Hematopoietic multipotent progenitor cell treated with erythropoietin and hydrocortisone succinate and interleukin-3 and kit ligand, for 8 days (in vitro differentiated cells): ENCODE results near the gene NELL1.
"Not testable (repeated sequence)": the region's sequence is repeated elsewhere in the genome, so short reads cannot be mapped to it uniquely, and the experiment has no call there.

ENCODE experiments used
- DNase-seq: peaks from one replicate; pipeline ENCODE4 v3.0.0-alpha.2; 2015

NELL1 gene

GRCh38 chr11:20771681-20772080, 102.3 kb downstream of the NELL1 start:
- DNase-seq: no peak

GRCh38 chr11:20775331-20775730, 105.9 kb downstream of the NELL1 start:
- no peak for DNase-seq

- no peak for DNase-seq
These were observed 113.4 kb downstream of the NELL1 start for GRCh38 chr11:20782775-20783174.

- DNase-seq: no peak
These were observed 113.8 kb downstream of the NELL1 start for GRCh38 chr11:20783220-20783619.

GRCh38 chr11:20790622-20791021, 121.2 kb downstream of the NELL1 start:
- no peak for DNase-seq

GRCh38 chr11:20795005-20795404, 125.6 kb downstream of the NELL1 start:
- DNase-seq: no peak

GRCh38 chr11:20808328-20808727, 138.9 kb downstream of the NELL1 start:
- DNase-seq: no peak

- DNase-seq: no peak
These were observed 151.7 kb downstream of the NELL1 start for GRCh38 chr11:20821046-20821445.

- no peak for DNase-seq
These were observed 152.1 kb downstream of the NELL1 start for GRCh38 chr11:20821470-20821869.

- no peak for DNase-seq
These were observed 155.4 kb downstream of the NELL1 start for GRCh38 chr11:20824773-20825172.

GRCh38 chr11:20835561-20835960, 166.2 kb downstream of the NELL1 start:
- DNase-seq: no peak

GRCh38 chr11:20839231-20839630, 169.8 kb downstream of the NELL1 start:
- DNase-seq: no peak

- no peak for DNase-seq
These were observed 171.0 kb downstream of the NELL1 start for GRCh38 chr11:20840341-20840740.

- no peak for DNase-seq
These were observed 174.8 kb downstream of the NELL1 start for GRCh38 chr11:20844216-20844615.

GRCh38 chr11:20844630-20845029, 175.2 kb downstream of the NELL1 start:
- DNase-seq: no peak

GRCh38 chr11:20854215-20854955, 185.0 kb downstream of the NELL1 start:
- DNase-seq: no peak

- no peak for DNase-seq
These were observed 191.9 kb downstream of the NELL1 start for GRCh38 chr11:20861322-20861721.

GRCh38 chr11:20862263-20862662, 192.9 kb downstream of the NELL1 start:
- DNase-seq: not testable (repeated sequence)

- no peak for DNase-seq
These were observed 195.2 kb downstream of the NELL1 start for GRCh38 chr11:20864628-20865027.

- DNase-seq: no peak
These were observed 195.8 kb downstream of the NELL1 start for GRCh38 chr11:20865161-20865560.

- DNase-seq: no peak
These were observed 199.7 kb downstream of the NELL1 start for GRCh38 chr11:20869123-20869522.

- peak; percentile 36 for DNase-seq
These were observed 203.7 kb downstream of the NELL1 start for GRCh38 chr11:20873054-20873453.

GRCh38 chr11:20874358-20874757, 205.0 kb downstream of the NELL1 start:
- DNase-seq: no peak

- no peak for DNase-seq
These were observed 206.5 kb downstream of the NELL1 start for GRCh38 chr11:20875889-20876288.

GRCh38 chr11:20876738-20877137, 207.4 kb downstream of the NELL1 start:
- no peak for DNase-seq
